ENCODE measurements around the gene IKZF5. TPM values are rescaled to one million over a fixed set of nuclear protein-coding genes. Genes with fewer than 3 reads are reported as not detected.

Gene IKZF5
- total and polyA plus RNA-seq, 8 donors = 12.5 to 29.7 (median 24.4) TPM

DNA sequence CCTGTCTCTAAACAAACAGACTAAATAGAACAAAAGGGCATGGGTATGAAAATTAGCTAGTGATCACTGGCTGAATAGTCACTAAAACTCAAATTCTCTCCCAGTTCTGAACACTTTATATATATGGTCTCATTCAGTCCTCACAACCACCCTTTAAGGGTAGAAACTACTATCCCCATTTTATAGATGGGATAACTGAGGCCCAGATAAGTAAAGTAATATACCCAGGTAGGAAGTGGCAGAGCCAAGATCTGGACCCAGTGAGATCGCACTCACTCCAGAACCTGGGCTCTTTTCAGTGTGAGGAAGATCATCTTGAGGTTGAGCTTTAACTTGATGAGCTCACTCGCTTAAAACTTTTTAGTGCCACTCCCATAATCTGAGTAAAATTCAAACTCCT lies 23.9 kb downstream of the IKZF5 start:
- Histone ChIP-seq H3K9me3 (no peaks in the 10 kb centered on the region), H3K4me1 (peaks cover 8 to 10% of the 10 kb centered on the region in 2 donors), H3K36me3 (no peaks in the 10 kb centered on the region), H3K27ac (no peak overlapping the region), H3K27me3 (no peaks in the 10 kb centered on the region), H3K4me3 (no peak overlapping the region)
- ATAC-seq (no peak), DNase-seq (no peak)
- intact Hi-C loops (cut with DNase I) = no loop called here
- TF ChIP-seq CTCF (IDR thresholded peaks at IDR 0.05) = no peak

DNA sequence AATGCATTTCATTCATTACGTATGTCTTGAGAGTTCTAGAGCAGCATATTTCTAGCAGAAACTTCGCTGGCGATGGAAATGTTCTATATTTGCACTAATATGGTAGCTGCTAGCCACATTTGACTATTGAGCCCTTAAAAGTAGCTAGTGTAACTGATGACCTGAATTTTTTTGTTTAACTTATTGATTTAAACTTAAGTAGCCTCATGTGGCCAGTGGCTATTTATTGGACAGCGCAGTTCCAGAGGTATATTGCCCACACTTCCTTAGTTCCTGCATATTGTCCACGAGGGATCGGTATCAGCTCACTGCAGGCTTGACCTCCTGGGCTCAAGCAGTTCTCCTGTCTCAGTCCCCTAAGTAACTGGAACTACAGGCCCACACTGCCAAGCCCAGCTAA lies 24.7 kb downstream of the IKZF5 start:
- H3K4me1 ChIP-seq = peaks cover 11 to 12% of the 10 kb centered on the region in 2 donors
- no peak for TF ChIP-seq CTCF (IDR thresholded peaks at IDR 0.05)
- H3K27ac ChIP-seq = no peak overlapping the region
- ATAC-seq (no peak), DNase-seq (no peak)
- intact Hi-C loops (cut with DNase I) = no loop called here
- no peaks in the 10 kb centered on the region for H3K9me3 ChIP-seq
- no peaks in the 10 kb centered on the region for H3K36me3 ChIP-seq
- no peak overlapping the region for H3K4me3 ChIP-seq
- H3K27me3 ChIP-seq = no peaks in the 10 kb centered on the region

DNA sequence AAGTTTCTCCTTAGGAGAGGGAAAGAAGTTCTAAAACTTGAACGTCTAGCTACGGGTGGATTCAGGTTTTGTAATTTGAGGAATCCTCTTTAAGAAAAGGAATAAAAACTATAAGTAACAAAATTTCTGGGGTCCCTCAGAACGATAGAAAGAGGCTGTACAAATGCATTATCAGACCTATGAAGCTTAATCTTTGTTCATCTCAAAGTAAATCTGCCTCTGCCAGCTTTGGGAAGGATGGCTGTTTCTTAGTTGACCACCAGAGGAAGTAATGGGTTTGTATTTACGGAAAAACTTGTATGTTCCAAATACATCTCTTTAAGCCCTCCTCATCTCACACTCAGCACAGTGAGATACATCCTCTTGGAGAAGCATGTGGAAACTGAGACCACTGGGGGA lies 27.5 kb downstream of the IKZF5 start:
- H3K27me3 ChIP-seq = no peaks in the 10 kb centered on the region
- peaks cover 11 to 12% of the 10 kb centered on the region in 2 donors for H3K4me1 ChIP-seq
- peak in 2 of 4 donors; percentile 11 to 49 for DNase-seq
- H3K9me3 ChIP-seq = no peaks in the 10 kb centered on the region
- peak in 1 of 2 donors; percentile 45 for TF ChIP-seq CTCF (IDR thresholded peaks at IDR 0.05)
- intact Hi-C loops (cut with DNase I) = no loop called here
- no peak for ATAC-seq
- peak overlapping the region; percentile 59 to 77 for H3K4me3 ChIP-seq
- H3K27ac ChIP-seq = peak overlapping the region in 1 of 2 donors; percentile 96
- no peaks in the 10 kb centered on the region for H3K36me3 ChIP-seq

DNA sequence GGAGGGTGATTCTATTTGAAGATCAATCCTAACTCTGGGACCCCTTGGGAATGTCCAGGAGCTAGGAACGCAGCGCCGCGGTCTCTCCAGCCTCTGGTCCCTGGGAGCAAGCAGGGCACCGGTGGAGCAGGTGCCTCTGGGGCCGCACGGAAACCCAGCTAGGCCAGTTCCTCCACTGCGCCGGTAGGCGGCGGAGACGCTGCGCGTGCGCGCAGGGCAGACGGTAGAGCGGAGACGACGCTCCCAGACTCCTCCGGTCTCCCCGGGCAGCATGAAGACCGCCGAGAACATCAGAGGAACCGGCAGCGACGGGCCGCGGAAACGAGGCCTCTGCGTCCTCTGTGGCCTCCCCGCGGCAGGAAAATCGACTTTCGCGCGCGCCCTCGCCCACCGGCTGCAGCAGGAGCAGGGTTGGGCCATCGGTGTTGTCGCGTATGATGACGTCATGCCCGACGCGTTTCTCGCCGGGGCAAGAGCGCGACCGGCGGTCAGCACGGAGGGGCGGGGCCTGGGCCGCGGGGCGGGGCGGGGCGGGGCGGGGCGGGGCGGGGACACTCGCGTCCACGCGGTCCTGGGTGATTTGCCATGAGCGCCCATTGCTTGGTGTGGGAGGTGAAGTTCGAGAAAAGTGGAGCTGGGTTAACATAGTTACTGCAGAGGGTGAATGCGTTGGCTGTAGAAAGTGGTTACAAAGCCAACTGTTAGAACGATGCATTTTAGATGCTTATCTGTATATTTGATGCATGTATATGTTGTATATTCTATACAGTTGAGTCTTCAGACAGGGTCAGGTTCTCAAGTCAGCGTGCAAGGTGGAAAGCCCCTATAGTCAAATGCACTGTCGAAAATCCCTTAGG lies 28.2 kb downstream of the IKZF5 start, which contains the start of gene PSTK:
TSS of gene PSTK (plus strand) at position 193 of the 857 bp plus-strand sequence. CDS start at position 272, 79 bp downstream.
- intact Hi-C loops (cut with DNase I) = no loop called here
- Histone ChIP-seq H3K27me3 (no peaks in the 10 kb centered on the region), H3K4me3 (peak within 1 kb of the TSS; percentile 59 to 77), H3K4me1 (peaks cover 11 to 12% of the 10 kb centered on the region in 2 donors), H3K27ac (peak within 1 kb of the TSS; percentile 93 to 96), H3K36me3 (no peaks in the 10 kb centered on the region), H3K9me3 (no peaks in the 10 kb centered on the region)
- DNase-seq (peak; percentile 94 to 96 (median 96)), ATAC-seq (peak; percentile 100)
- peak; percentile 92 to 94 for TF ChIP-seq CTCF (IDR thresholded peaks at IDR 0.05)

- Histone ChIP-seq H3K27ac (no peak overlapping the region), H3K4me1 (peaks cover under 1 to 3% of the 10 kb centered on the region in 2 donors), H3K27me3 (no peaks in the 10 kb centered on the region), H3K9me3 (no peaks in the 10 kb centered on the region), H3K4me3 (no peak overlapping the region), H3K36me3 (no peaks in the 10 kb centered on the region)
- DNase-seq (no peak), ATAC-seq (no peak)
- no peak for TF ChIP-seq CTCF (IDR thresholded peaks at IDR 0.05)
- intact Hi-C loops (cut with DNase I) = no loop called here
These were observed 34.0 kb downstream of the IKZF5 start for GRCh38 chr10:122974543-122975064.

Measured in left lung (tissue), 10 donors.